Jurkat, Clone E6-1 (cell line): ENCODE results near the gene SH3TC1.

ENCODE experiments used
- DNase-seq: peaks from one replicate; pipeline ENCODE4 v3.0.0-alpha.2; 2011; ENCODE audit warnings: low read depth, low spot score
- H3K4me3 ChIP-seq: 2 replicates; pipeline ENCODE4 v1.5.1; 2011; ENCODE audit warnings: mild to moderate bottlenecking, low read length, control low read depth, moderate library complexity

Gene SH3TC1

DNA sequence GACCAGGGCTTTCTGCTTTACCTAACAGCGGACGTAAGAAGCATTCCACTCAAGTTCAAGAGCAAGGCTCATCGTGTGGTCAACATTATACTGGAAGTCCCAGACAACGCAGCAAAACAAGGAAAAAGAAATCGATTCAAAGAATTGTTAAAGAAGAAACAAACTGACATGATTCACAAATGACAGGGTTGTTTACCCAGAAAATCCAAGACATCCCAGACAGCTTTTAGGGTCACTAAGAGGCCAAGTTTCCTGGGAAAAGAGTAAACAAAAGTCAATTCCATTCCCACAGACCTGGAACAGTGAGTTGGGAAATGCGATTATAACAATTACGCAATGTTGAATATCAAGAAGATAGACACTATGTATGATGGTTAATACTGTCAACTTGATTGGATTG, 49.0 kb downstream of the SH3TC1 start:
- no peak overlapping the region for H3K4me3 ChIP-seq
- no peak for DNase-seq

DNA sequence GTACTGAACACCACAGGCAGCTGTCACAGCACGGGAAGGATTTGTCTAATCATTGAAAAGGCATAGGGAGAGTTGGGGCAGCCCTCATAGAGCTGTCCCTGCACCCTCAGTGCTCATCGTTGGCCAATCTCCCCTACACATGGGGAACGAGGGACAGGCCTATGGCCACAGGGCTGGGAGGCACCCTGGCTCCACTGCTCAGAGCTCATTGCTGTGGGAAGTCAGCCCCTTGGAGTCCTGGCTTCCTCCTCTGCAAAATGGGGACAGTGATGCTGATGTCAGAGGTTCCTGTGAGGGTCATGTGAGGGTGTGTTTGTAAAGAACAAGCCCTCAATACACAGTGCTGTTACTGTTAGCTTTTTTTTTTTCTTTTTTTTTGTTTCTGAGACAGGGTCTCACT, 51.1 kb downstream of the SH3TC1 start:
- H3K4me3 ChIP-seq = no peak overlapping the region

DNA sequence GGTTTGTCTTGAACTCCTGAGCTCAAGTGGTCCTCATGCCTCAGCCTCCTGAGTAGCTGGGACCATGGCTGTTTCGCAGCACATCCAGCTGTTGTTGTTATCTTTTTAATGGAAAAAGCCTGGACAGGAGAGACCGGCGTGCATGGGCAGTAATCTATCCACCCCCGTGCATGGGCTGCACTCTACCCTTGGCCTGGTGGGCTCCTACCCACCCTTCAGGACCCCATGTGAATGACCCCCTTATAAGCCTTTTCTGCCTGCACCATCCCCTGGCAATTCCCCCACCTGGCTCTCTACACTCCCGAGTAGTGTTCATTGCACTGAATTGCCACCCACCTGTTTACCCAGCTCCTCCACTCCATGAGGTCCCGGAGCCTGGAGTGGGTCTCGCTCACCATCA, 51.5 kb downstream of the SH3TC1 start:
- H3K4me3 ChIP-seq = no peak overlapping the region
- no peak for DNase-seq

More for the DNA sequence above, 51.1 kb downstream of the SH3TC1 start:
- no peak for DNase-seq

DNA sequence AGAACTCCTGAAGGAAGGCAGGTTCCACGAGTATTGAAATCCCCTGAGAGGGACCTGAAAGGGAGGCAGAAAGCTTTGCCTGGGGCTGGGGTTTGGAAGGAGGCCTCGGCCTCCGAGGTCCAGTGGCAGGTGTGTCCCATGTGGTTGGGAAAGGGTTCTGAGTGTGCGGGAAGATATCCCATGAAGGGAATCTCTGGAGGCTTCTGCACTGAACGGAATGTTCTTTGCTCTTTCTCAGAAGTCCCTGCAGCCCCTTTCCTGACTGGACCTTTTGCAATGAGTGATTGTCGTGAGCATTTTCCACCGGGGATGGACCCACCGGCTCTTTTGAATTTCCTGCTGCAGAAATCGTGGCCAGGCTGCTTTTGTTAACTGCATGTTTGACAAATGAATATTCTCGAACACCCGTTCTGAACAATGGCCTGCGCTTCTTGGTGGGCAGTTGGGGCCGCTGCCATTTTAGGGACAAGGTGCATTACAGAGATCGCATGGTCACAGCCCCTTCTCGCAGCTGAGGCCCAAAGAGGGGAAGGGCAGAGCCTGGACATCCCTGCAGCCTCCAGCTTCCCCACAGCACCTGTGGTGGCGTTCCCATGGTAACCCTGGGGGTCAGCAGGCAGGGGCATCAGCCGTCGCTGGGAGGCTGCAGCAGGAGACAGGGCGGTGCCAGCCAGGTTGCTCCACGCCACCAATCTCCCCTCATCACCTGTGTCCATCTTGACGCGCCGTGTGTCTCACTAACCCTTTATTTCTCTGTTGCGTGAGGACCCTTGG, 52.2 kb downstream of the SH3TC1 start:
- H3K4me3 ChIP-seq = no peak overlapping the region
- no peak for DNase-seq

DNA sequence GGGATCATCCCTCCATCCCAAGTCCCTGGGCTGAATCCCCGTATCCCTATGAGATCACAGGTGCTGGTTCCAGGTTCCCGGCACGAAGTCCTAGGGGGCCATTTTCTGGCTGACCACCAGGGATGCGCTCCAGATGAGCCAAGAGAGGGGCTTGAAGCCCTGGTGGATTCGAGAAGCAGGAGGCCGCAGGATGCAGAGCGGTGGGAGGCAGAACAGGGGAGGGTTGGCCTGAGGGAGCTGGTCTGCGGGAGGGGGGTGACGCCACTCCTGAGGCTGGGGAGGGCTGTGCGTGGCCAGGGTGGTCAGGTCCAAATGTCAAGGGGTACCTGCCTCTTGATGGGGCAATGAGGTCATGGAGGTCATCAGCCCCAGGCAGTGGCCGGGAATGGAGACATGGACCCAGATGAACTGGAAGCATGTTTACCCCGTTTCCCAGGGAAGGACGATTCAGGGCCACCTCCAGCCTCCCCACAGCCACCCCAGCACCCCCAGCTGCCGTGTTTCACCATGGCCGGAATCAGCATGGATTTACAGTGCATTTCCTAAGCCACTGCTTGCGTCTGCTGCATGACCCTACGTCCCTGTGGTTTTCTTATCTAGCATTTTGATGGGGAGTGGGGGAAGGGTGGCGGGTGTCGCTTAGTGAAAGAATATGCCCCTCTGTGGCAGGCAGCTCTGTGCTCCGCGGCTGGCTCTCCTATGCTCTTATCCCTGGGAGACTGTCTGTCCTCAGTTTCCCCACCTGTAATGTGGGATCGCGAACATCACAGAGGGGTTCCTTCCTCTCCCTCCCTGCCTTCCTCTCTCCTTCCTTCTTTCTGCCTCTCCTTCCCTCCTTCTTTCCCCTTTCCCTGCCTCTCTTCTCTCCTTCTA, 53.4 kb downstream of the SH3TC1 start:
- no peak overlapping the region for H3K4me3 ChIP-seq
- DNase-seq = no peak

DNA sequence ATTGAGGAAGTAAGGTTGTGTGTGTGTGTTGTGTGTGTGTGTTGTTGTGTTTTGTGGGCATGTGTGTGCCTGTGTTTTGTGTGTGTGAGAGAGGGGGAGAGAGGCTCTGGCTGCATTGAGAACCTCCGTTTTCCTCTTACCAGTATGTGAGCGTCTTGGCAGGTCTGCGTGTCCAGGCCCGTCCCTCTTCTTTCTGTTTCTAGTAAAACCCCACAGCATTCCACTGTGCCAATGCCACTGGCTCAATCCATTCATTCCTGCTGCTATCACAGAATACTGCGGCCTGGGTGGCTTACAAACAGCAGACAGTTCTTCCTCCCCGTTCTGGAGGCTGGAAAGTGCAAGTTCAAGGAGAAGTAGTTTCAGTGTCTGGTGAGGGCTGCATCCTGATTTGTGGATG, 55.0 kb downstream of the SH3TC1 start:
- H3K4me3 ChIP-seq = no peak overlapping the region
- no peak for DNase-seq

DNA sequence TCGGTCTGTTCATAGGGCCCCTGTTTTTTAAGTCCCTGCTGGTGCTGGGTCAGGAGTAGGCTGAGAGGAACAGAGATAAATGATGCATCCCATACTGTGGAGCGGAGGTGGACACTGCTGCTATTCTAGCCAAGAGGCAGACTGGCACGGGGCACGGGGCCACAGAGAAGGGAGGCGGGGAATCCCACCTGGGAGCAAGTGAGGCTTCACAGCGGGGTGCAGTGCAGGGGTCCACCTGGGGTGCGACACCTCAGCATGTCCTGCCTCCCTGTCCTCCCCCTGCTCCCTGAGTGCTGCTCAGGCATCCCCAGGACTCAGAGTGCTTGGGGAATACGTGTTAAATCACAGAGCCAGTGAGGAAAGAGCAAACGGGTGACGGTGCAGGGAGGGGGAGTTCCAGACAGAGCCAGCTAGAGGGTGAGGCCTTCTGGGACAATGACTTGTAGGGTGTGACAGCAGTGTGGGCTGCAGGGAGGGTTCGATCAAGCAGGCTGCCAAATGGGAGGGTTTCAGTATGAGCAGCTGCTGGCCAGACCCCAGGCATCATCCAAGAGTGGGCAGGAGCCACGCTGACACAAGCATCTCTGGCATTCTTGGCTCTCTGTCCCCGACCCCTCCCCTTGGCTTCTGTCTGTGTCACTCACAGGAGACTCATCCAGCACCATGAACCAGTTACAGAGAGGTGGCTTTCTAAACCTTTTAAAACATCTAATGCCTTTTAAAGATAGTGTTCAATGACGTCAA, 56.8 kb downstream of the SH3TC1 start:
- DNase-seq = no peak
- H3K4me3 ChIP-seq = no peak overlapping the region

DNA sequence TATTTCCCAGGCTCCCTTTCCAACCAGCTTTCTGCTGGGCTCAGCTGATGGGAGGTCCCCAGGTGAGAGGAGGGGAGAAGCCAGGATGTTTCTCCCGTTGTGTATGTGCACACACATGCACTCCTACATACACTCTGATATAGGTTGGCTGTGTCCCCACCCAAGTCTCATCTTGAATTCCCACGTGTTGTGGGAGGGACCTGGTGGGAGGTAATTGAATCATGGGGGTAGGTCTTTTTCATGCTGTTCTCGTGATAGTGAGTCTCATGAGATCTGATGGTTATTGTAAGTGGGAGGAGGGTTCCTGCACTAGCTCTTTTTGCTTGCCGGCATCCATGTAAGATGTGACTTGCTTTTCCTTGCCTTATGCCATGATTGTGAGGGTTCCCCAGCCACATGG, 58.8 kb downstream of the SH3TC1 start:
- no peak overlapping the region for H3K4me3 ChIP-seq
- no peak for DNase-seq

DNA sequence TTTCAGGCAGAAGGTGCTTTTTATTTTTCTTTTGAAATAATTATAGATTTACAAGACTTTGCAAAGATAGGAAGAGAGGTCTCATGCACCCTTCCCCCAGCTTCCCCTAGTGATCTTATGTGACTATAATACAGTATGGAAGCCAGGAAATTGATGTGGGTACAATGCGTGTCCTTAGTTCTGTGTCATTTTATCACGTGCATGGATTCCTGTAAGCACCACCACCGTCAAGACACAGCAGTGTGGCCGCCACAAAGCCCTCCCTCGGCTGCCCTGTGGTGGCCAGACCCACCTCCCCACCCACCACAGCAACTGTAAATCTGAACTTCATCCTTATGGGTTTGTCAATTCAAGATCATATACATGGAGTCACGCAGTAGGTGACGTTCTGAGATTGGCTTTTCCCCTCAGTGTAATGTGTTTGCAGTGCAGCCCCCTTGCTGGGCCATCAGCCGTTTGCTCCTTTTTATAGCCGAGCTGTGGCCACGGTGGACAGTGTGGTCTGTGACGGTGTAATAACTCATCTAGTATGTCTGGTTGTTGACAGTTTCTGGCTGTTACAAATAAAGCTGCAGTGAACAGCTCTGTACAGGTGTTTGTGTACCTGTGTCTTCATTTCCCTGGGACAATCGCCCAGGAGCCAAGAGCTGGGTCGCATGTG, 59.6 kb downstream of the SH3TC1 start:
- no peak overlapping the region for H3K4me3 ChIP-seq
- DNase-seq = no peak

DNA sequence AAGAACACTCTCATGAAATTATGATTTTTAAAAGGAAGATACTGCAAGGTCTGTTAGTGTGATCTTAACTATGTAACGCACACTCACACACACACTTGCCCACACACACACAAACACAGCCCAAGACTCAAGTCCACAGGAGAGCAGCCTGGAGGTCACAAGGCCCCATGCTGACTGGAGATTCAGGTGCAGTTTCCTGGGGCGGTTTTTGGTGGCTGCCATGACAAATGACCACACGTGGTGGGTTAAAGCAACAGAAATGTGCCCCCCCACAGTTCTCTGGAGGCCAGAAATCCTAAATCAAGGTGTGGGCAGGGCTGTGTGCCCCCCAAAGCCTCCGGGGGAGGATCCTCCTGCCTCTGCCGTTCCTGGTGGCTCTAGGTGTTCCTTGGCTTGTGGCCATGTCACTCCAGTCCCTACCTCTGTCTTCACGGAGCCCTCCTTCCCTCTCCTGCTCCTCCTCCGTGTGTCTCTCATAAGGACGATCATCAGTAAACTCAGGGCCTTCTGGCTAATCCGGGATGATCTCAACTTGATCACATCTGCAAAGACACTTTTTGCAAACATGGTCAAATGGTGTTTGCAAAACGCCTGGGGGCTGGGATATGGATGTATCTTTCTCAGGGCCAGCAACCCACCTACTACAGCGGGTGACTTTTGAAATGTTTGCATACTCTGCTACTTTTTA, 60.8 kb downstream of the SH3TC1 start:
- DNase-seq = no peak

DNA sequence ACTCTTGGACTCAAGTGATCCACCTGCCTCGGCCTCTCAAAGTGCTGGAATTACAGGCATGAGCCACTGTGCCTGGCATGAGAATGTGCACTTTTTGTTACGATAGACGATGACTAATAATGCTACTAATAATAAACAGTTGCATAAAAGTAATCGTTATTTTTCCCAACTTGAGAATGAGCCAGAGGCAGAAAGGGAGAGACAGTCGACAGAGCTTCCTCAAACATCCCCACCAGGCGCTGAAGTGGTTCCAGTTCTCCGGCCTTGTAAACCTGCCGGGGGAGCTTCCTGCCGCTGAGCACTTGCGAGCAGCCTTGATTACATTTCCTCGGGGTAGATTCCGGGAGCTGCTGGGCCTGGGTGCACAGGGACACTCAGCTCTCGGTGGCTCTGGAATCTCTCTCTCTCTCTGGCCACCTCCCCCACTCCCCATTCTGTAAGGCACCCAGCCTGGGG, 61.6 kb downstream of the SH3TC1 start:
- no peak for DNase-seq
- H3K4me3 ChIP-seq = no peak overlapping the region

More for the DNA sequence above, 60.8 kb downstream of the SH3TC1 start:
- H3K4me3 ChIP-seq = no peak overlapping the region

DNA sequence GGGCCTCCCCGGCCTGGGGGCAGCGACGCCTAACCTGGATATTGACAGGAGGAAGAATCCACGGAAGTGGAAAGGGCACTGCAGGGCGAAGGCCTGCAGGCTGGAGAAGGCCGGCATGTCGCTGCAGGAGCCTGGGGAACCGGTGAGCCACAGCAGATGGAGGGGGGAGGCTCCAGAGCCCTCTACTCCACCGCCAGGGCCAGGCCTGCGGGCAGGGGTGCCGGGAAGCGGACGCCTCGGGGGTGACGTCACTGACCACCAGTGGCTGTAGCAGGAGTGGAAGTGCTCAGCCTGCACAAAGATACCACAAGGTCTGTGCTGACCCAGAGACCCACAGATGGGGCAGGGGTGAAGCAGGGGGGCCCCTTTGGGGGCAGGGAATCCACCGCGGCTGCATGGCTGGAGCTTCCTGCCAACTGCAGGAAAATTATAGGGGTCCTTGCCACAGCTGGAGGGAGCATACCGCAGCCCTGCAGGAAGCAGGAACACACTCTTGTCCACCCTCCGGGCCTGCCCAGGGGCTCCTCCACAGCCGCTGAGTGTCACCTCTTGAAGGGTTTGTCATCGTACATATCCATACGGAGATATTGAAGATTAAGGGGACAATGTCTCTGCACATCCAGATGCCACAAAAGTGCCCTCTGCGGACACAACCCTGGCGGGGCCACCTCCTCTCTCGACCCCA, 62.9 kb downstream of the SH3TC1 start:
- DNase-seq = no peak
- H3K4me3 ChIP-seq = no peak overlapping the region

DNA sequence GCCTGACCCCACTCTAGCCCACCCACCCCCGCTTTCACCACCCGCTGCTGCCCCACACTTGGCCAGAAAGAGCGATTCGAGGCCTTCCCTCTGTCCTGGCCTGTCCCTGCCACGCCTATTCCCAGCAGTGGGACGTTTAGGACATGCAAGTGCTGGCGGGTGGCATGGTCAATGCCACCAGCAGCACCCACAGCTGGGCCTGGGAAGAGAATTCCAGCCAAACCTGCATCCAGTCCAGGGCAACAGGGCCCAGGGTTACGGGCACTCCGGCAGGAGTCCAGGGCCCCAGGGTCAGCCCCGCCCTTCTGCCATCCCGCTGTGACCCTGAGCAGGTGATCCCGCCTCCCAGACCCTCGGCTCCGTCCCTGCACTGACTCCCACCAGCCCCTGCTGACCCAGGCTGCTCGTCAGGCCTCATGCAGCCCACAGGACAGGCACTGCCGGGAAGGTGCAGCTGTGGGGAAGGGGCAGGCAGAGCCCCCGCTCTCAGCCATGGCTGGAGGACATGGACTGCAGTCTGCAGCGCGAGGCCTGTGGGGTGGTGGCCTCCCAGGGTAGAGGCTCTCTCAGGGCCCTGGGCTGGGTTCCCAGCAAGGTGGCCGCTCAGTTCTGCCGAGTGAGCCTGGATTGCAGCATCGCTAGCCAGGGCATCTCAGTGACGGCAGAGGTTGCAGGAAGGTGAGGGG, 63.7 kb downstream of the SH3TC1 start:
- H3K4me3 ChIP-seq = no peak overlapping the region
- DNase-seq = no peak

DNA sequence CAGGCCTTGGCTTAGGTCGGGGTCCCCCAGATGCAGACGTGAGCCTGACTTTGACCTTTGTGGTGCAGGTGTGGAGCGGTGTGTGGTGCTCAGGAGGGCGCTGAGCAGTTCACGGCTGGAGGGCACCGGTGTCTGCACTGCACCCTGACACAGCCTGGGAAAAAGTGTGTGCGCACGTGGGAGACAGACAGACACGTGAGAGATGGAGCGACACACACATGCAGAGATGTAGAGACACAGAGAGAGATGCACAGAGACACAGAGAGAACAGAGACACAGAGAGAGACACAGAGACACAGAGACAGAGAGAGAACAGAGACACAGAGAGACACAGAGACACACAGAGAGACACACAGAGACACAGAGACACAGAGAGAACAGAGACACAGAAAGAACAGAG, 64.3 kb downstream of the SH3TC1 start:
- no peak for DNase-seq
- no peak overlapping the region for H3K4me3 ChIP-seq

DNA sequence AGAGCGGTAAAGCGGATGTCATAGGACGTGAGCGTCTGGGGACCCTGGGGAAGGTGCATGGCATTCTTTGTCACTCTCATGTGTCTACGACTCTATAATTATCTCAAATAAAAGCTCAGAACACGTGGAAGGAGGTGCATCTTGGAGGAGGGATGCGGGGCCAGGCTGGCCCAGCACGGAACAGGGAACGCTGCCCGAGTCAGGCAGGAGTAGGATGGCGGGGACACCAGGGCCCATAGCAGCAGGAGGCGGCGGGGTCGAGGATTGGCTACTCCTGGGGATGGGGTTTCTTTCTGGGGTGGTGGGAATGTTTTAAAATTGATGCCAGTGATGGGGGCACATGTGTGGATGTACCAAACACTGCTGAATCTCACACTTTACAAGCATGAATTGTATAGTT, 65.0 kb downstream of the SH3TC1 start:
- DNase-seq = no peak

DNA sequence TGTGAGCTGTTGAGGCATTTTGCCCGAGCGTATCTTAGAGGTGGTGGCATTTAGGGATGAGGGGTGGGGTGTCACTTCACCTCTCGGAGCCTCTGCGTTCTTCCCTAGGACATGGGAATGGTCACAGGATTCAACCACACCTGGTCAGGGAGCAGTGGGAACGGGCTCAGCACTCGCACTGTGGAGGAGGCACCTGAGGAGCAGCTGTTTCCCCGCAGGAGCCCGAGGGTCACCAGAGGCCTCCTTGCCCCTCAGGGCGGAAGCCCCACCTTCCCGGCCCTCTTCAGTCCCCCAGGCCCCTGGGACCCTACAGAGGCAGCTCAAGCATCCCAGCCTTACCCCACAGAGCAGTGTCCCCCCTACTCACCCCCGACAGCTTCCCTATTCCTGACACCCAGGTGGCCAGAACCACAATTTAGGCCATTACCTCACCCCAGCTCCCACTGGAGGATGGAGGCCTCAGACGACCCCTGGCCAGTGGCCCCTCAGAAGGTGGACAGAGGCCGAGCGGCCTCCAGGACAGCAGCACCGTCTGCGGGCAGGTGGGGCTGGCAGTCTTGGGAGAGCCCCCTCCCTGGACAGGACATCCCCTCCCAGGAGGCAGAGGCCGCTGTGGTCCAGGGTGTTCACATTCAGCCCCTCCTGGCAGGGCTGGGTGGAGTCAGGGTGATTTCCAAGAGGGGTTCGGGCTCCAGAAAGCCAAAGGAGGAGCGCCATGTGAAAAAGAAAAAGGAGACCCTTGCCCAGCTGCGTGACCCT, 66.3 kb downstream of the SH3TC1 start:
- H3K4me3 ChIP-seq = no peak overlapping the region
- DNase-seq = no peak

More for the DNA sequence above, 65.0 kb downstream of the SH3TC1 start:
- no peak overlapping the region for H3K4me3 ChIP-seq

DNA sequence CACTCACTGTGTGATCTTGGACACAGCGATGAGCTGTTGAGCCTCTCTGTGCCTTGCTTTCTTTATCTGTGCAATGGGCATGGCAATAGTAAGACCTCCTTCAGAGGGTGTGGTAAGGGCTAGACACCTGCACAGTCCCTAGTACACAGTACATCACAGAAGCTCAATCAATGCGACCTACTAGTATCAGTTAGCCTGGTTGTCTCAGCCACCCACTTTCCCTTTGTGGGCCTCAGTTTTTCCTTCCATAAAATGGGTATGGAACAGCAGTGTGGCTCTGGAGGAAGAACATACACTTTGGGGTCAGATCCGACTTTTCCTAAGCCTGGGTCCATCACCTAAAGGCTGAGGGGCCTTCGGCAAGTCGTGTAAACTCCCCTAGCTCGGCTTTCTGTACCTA, 67.0 kb downstream of the SH3TC1 start:
- H3K4me3 ChIP-seq = no peak overlapping the region

More for the DNA sequence above, 67.0 kb downstream of the SH3TC1 start:
- no peak for DNase-seq
